B cell (primary cell): ENCODE measurements around the gene SCN1B.

ENCODE experiments used
- EZH2 ChIP-seq: IDR thresholded peaks from 2 replicates; pipeline ENCODE4 v1.6.1; 2012; ENCODE audit warnings: borderline replicate concordance, low read depth, mild to moderate bottlenecking, moderate library complexity, low read length; ENCODE audit not compliant: insufficient read depth, poor library complexity, severe bottlenecking
- TF ChIP-seq, protein P1 (sequence below): fragments of 200-600 bp; IDR thresholded peaks from one replicate; pipeline ENCODE4 v1.8.0; 2022; ENCODE audit warnings: antibody characterized with exemption, mild to moderate bottlenecking

DNA sequence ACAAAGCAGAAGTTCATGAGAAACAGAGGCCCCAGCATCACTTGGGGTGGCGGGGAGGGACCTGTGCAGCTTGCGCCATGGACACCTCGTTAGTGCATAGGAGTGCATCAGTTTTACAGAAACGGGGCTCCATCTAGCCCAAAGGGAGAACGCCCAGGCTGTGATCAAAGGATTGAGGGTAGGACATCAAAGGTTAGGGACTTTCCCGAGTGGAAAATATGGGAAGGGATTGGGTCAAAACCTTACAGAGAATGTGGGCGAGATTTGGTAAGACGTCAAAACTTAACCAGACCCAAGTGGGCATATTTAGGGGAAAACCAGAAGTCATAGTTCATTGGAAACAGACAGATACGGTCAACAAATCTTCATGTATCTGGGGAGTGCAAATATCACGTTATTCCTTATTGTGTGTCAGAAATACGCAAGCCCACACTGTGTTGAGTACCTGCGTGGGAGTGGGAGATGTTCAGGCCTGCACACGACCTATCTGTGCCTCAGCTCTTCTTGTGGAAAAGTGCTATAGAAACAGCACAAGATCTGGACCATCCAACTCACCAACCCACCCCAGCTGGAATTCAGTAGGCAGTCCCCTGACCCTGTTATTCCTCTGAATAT is 39.6 kb upstream of the SCN1B start:
- no peak for TF ChIP-seq EZH2
- TF ChIP-seq, protein P1, sequence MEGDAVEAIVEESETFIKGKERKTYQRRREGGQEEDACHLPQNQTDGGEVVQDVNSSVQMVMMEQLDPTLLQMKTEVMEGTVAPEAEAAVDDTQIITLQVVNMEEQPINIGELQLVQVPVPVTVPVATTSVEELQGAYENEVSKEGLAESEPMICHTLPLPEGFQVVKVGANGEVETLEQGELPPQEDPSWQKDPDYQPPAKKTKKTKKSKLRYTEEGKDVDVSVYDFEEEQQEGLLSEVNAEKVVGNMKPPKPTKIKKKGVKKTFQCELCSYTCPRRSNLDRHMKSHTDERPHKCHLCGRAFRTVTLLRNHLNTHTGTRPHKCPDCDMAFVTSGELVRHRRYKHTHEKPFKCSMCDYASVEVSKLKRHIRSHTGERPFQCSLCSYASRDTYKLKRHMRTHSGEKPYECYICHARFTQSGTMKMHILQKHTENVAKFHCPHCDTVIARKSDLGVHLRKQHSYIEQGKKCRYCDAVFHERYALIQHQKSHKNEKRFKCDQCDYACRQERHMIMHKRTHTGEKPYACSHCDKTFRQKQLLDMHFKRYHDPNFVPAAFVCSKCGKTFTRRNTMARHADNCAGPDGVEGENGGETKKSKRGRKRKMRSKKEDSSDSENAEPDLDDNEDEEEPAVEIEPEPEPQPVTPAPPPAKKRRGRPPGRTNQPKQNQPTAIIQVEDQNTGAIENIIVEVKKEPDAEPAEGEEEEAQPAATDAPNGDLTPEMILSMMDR, result no peak
